ENCODE results near the gene MMP15. TPM values are rescaled to one million over a fixed set of nuclear protein-coding genes. Genes with fewer than 3 reads are reported as not detected.
A peak's percentile ranks its signal among the peaks of the same experiment; 100 is the strongest.

Gene MMP15
- total RNA-seq, 2 experiments from 2014 or later: 0.25 to 0.31 TPM

DNA sequence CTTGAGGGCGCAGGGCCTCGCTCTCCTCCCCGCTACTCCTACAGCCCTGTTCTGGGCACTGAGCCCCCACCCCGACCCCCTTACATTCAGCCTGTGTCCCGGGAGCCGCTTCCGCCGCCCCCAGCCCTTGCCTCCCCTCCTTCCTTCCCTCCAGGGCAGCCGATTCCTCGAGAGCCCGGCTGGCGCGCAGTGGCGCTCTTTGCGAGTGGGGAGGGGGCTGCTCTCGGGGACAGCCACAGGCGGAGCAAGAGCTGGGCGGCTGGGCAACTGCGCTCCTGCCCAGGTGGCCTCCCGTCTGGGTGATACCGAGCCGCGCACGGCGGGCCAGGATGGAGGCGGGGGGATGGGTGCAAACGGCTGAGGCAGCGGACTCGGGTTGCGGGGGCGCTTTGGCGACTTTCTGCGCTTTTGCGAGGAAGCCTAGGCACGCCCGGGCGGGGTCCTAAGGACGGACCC, 1.2 kb downstream of the MMP15 start:
- Histone ChIP-seq H3K27ac (ENCODE audit: low read depth in 1 of 2, low read length in 2 of 2) (no peak overlapping the region), H3K4me3 (ENCODE audit: low read length) (peak overlapping the region; percentile 61), H3K4me1 (ENCODE audit: insufficient read depth, low read length) (peaks cover 29% of the 10 kb centered on the region), H3K36me3 (ENCODE audit: insufficient read depth, low read length) (no peaks in the 10 kb centered on the region), H3K9me3 (ENCODE audit: control insufficient read depth in 1 of 2, insufficient read depth in 1 of 2, low read length in 2 of 2) (no peaks in the 10 kb centered on the region), H3K27me3 (ENCODE audit: control insufficient read depth in 1 of 2, insufficient read depth in 2 of 2, low read length in 2 of 2) (peaks cover 7 to 13% of the 10 kb centered on the region in 2 experiments)
- intact Hi-C loops (cut with DNase I, micrococcal nuclease): loop anchor here in 1 of 2 experiments (5.0 kb wide), 1 partner anchor 96 kb away; no protein-coding TSS in a partner anchor
- no peaks in the 10 kb centered on the region for H3K36me3 Mint-ChIP-seq (ENCODE audit: low read depth)
- POLR2A ChIA-PET: interaction anchor here (1.8 to 4.7 kb wide), 2 partner anchors 103 to 292 kb away, joined by 4 to 28 read pairs; partner anchors contain the start of genes CFAP20 and KATNB1
- peak overlapping the region; percentile 62 for H3K4me3 Mint-ChIP-seq
- DNase-seq: peak in 1 of 14 experiments; percentile 16
- H3K4me1 Mint-ChIP-seq (ENCODE audit: low read depth): peaks cover 9% of the 10 kb centered on the region
- peaks cover 9% of the 10 kb centered on the region for H3K27me3 Mint-ChIP-seq
- no peak overlapping the region for H3K27ac Mint-ChIP-seq
- TF ChIP-seq, protein P1, sequence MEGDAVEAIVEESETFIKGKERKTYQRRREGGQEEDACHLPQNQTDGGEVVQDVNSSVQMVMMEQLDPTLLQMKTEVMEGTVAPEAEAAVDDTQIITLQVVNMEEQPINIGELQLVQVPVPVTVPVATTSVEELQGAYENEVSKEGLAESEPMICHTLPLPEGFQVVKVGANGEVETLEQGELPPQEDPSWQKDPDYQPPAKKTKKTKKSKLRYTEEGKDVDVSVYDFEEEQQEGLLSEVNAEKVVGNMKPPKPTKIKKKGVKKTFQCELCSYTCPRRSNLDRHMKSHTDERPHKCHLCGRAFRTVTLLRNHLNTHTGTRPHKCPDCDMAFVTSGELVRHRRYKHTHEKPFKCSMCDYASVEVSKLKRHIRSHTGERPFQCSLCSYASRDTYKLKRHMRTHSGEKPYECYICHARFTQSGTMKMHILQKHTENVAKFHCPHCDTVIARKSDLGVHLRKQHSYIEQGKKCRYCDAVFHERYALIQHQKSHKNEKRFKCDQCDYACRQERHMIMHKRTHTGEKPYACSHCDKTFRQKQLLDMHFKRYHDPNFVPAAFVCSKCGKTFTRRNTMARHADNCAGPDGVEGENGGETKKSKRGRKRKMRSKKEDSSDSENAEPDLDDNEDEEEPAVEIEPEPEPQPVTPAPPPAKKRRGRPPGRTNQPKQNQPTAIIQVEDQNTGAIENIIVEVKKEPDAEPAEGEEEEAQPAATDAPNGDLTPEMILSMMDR (IDR thresholded peaks at IDR 0.05): no peak
- ATAC-seq (ENCODE audit: poor library complexity): no peak
- no peaks in the 10 kb centered on the region for H3K9me3 Mint-ChIP-seq
- CTCF ChIA-PET: interaction anchor here (1.1 kb wide), 1 partner anchor 71 kb away, joined by 3 read pairs; no protein-coding TSS in a partner anchor

DNA sequence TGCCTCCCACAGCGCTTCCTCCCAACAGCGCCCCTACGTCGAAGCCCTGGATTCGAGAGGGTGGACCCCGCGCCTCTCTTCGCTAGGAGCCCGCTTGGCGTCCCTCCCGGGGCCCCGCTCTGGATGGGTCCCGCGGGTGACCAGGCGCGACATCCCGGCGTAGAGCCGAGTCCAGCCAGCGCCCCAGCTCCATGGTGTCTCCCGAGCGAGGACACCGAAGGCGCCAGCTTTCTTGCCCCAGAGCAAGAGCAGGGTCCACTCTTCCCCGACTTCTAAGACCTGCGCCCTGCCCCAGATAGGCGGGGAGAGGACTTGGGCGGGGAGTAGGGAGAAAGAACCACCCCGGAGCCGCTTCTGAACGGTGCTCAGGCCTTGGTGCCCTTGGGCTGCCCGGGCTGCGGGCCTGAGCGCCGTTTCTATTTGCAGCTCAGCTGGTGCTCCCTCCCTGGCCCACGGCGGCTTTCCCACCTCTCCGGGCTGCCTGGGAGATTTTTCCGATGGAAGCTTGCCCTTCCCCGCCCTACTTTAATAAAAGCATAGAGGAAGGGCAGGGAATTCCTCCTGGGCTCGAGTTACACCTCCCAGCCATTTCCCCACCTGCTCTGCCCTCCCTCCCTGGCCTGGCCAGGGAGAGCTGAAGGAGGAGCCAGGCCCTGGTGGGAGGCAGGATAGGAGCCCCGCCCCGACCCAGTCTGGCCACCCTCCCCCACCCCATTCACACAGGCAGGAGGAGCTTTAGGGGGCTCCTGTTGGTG, 1.8 kb downstream of the MMP15 start:
- peak overlapping the region; percentile 61 for H3K4me3 ChIP-seq (ENCODE audit: low read length)
- no peaks in the 10 kb centered on the region for H3K9me3 ChIP-seq (ENCODE audit: control insufficient read depth in 1 of 2, insufficient read depth in 1 of 2, low read length in 2 of 2)
- H3K36me3 ChIP-seq (ENCODE audit: insufficient read depth, low read length): no peaks in the 10 kb centered on the region
- DNase-seq: no peak
- H3K27ac ChIP-seq (ENCODE audit: low read depth in 1 of 2, low read length in 2 of 2): no peak overlapping the region
- Mint-ChIP-seq H3K27ac (no peak overlapping the region), H3K27me3 (peaks cover 9% of the 10 kb centered on the region), H3K9me3 (no peaks in the 10 kb centered on the region), H3K36me3 (ENCODE audit: low read depth) (no peaks in the 10 kb centered on the region), H3K4me3 (no peak overlapping the region), H3K4me1 (ENCODE audit: low read depth) (peaks cover 9% of the 10 kb centered on the region)
- CTCF ChIA-PET: no interaction called here
- intact Hi-C loops (cut with DNase I, micrococcal nuclease): loop anchor here in 1 of 2 experiments (5.0 kb wide), 1 partner anchor 95 kb away; no protein-coding TSS in a partner anchor
- H3K27me3 ChIP-seq (ENCODE audit: control insufficient read depth in 1 of 2, insufficient read depth in 2 of 2, low read length in 2 of 2): peaks cover 7 to 13% of the 10 kb centered on the region in 2 experiments
- POLR2A ChIA-PET: interaction anchor here (1.8 to 4.7 kb wide), 2 partner anchors 102 to 292 kb away, joined by 4 to 28 read pairs; partner anchors contain the start of genes CFAP20 and KATNB1
- no peak for ATAC-seq (ENCODE audit: poor library complexity)
- TF ChIP-seq, protein P1 (IDR thresholded peaks at IDR 0.05): no peak
- peaks cover 29% of the 10 kb centered on the region for H3K4me1 ChIP-seq (ENCODE audit: insufficient read depth, low read length)

DNA sequence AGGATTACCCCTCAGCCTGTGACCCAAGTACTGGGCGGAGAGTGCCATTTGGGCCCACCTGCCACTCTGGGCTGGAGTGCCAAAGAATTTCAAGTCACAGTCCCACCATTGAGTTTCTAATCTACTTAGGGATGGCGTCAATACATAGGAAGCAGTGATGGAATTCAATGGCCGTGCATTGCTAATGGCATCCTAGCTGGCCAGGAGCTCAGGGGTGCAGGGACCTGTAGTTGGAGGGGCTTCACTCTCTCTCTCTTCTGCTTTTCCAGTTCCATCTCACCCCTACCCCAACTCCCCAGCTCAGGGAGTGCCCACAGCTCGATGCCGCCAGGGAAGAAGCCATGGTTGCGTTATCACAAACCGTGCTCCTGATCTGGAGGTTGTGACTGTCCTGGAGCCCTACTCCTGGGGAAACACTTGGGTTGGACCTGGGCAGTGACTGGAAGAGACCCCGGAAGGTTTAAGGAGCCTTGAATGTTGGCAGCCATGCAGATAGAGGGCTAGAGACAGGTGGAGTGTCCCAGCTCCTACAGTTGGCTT, 2.4 kb downstream of the MMP15 start:
- ATAC-seq (ENCODE audit: poor library complexity) (no peak), DNase-seq (no peak)
- Mint-ChIP-seq H3K4me1 (ENCODE audit: low read depth) (peaks cover 9% of the 10 kb centered on the region), H3K27me3 (peaks cover 9% of the 10 kb centered on the region), H3K27ac (no peak overlapping the region), H3K9me3 (no peaks in the 10 kb centered on the region), H3K4me3 (peak overlapping the region; percentile 74), H3K36me3 (ENCODE audit: low read depth) (no peaks in the 10 kb centered on the region)
- peaks cover 29% of the 10 kb centered on the region for H3K4me1 ChIP-seq (ENCODE audit: insufficient read depth, low read length)
- POLR2A ChIA-PET: interaction anchor here (4.7 kb wide), 1 partner anchor 102 kb away, joined by 28 read pairs; the partner anchor contains the start of gene CFAP20
- CTCF ChIA-PET: no interaction called here
- intact Hi-C loops (cut with DNase I, micrococcal nuclease): loop anchor here in 1 of 2 experiments (5.0 kb wide), 1 partner anchor 94 kb away; no protein-coding TSS in a partner anchor
- no peaks in the 10 kb centered on the region for H3K36me3 ChIP-seq (ENCODE audit: insufficient read depth, low read length)
- TF ChIP-seq, protein P1 (IDR thresholded peaks at IDR 0.05): no peak
- H3K4me3 ChIP-seq (ENCODE audit: low read length): no peak overlapping the region
- H3K9me3 ChIP-seq (ENCODE audit: control insufficient read depth in 1 of 2, insufficient read depth in 1 of 2, low read length in 2 of 2): no peaks in the 10 kb centered on the region
- no peak overlapping the region for H3K27ac ChIP-seq (ENCODE audit: low read depth in 1 of 2, low read length in 2 of 2)
- H3K27me3 ChIP-seq (ENCODE audit: control insufficient read depth in 1 of 2, insufficient read depth in 2 of 2, low read length in 2 of 2): peaks cover 7 to 13% of the 10 kb centered on the region in 2 experiments
